Ishikawa (cell line): ENCODE results near the gene MDFIC.

Source experiments
- CEBPB ChIP-seq: IDR thresholded peaks from 2 replicates; pipeline ENCODE4 v1.6.1; 2012
- CREB1 ChIP-seq: IDR thresholded peaks from 2 replicates; pipeline ENCODE4 v1.6.1; 2012; ENCODE audit warnings: low read depth
- EGR1 ChIP-seq: IDR thresholded peaks from 2 replicates; pipeline ENCODE4 v1.6.1; 2012
- EP300 ChIP-seq: IDR thresholded peaks from 2 replicates; pipeline ENCODE4 v1.6.1; 2012; ENCODE audit warnings: borderline replicate concordance
- NFIC ChIP-seq: IDR thresholded peaks from 2 replicates; pipeline ENCODE4 v1.6.1; 2012
- RAD21 ChIP-seq: IDR thresholded peaks from 2 replicates; pipeline ENCODE4 v1.6.1; 2012; ENCODE audit warnings: low read depth
- REST ChIP-seq: IDR thresholded peaks from 2 replicates; pipeline ENCODE4 v1.6.1; 2012; ENCODE audit warnings: low read depth, mild to moderate bottlenecking
- TAF1 ChIP-seq: IDR thresholded peaks from 2 replicates; pipeline ENCODE4 v1.6.1; 2012; ENCODE audit warnings: low read depth, mild to moderate bottlenecking
- TCF12 ChIP-seq: IDR thresholded peaks from 2 replicates; pipeline ENCODE4 v1.6.1; 2012; ENCODE audit warnings: low read depth
- YY1 ChIP-seq: IDR thresholded peaks from 2 replicates; pipeline ENCODE4 v1.6.1; 2012; ENCODE audit warnings: low read depth
- ZBTB7A ChIP-seq: IDR thresholded peaks from 2 replicates; pipeline ENCODE4 v1.6.1; 2012; ENCODE audit warnings: low read depth
- TF ChIP-seq, protein P1 (sequence below): IDR thresholded peaks from 2 replicates; pipeline ENCODE4 v1.6.1; 2012

- TF ChIP-seq REST: no peak
- no peak for TF ChIP-seq RAD21
- no peak for TF ChIP-seq ZBTB7A
- TF ChIP-seq TAF1: no peak
- TF ChIP-seq YY1: no peak
- TF ChIP-seq, protein P1, sequence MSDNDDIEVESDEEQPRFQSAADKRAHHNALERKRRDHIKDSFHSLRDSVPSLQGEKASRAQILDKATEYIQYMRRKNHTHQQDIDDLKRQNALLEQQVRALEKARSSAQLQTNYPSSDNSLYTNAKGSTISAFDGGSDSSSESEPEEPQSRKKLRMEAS: no peak
- no peak for TF ChIP-seq TCF12
- TF ChIP-seq EGR1: no peak
- TF ChIP-seq NFIC: no peak
- no peak for TF ChIP-seq CREB1
- TF ChIP-seq EP300: no peak
- TF ChIP-seq CEBPB: no peak
Measured at GRCh38 chr7:114943953-114944744, 22.3 kb downstream of the MDFIC start.
